T-cell (primary cell): ENCODE results near the gene WDR7. TPM values are rescaled to one million over a fixed set of nuclear protein-coding genes. Genes with fewer than 3 reads are reported as not detected.

Source experiments
- ATAC-seq, 4 experiments: fragments of 200-7000 bp in 3 of 4; fragments of 150-1000 bp in 1 of 4; cut with Tn5 transposase; replicated peaks in 1 of 4; 1 replicate in 3 of 4; 2 replicates in 1 of 4; pipeline ENCODE4 v1.10.0; 2021; ENCODE audit warnings: moderate library complexity in 3 of 4, mild to moderate bottlenecking in 2 of 4, moderate number of reproducible peaks in 1 of 4
- CTCF ChIA-PET, 2 donors: fragments of 300-600 bp; sonication (Branson Sonifier 250); formaldehyde crosslinking; loops; one replicate each; lab custom pipeline; 2022; ENCODE audit warnings: antibody characterized with exemption in 2 of 2; lab: Charles Lee
- POLR2A ChIA-PET, 2 donors: fragments of 300-600 bp; sonication (Branson Sonifier 250); formaldehyde crosslinking; loops; one replicate each; lab custom pipeline; 2022; ENCODE audit warnings: antibody characterized with exemption in 2 of 2; lab: Charles Lee
- DNase-seq, 35 experiments: peaks; one replicate each; pipeline versions ENCODE4 v3.0.0 to v3.0.0-alpha.2; 2013 to 2023
- H3K27ac ChIP-seq: one replicate; pipeline ENCODE4 v1.5.1; 2013; ENCODE audit warnings: low read length
- H3K27me3 ChIP-seq, 2 experiments: replicated peaks in 1 of 2; 1 replicate in 1 of 2; 2 replicates in 1 of 2; pipeline versions ENCODE4 v1.6.1 to v1.7.0; 2013; ENCODE audit warnings: low read length in 1 of 2, mixed read lengths in 1 of 2; ENCODE audit not compliant: control insufficient read depth in 2 of 2, insufficient read depth in 2 of 2; ENCODE audit errors: extremely low read depth in 1 of 2
- H3K36me3 ChIP-seq, 2 donors: 1 replicate in 1 of 2; 2 replicates in 1 of 2; pipeline versions ENCODE4 v1.6.1 to v1.7.0; 2013; ENCODE audit warnings: low read length in 1 of 2; ENCODE audit not compliant: control insufficient read depth in 2 of 2, insufficient read depth in 1 of 2; ENCODE audit errors: extremely low read depth in 1 of 2
- H3K4me1 ChIP-seq, 2 experiments: 1 replicate in 1 of 2; 2 replicates in 1 of 2; pipeline versions ENCODE4 v1.6.1 to v1.7.0; 2013; ENCODE audit warnings: low read length in 2 of 2, mixed read lengths in 1 of 2; ENCODE audit not compliant: insufficient read depth in 2 of 2, control insufficient read depth in 1 of 2; ENCODE audit errors: extremely low read depth in 1 of 2
- H3K4me3 ChIP-seq, 2 donors: 1 replicate in 1 of 2; 2 replicates in 1 of 2; pipeline versions ENCODE4 v1.5.1 to v1.7.0; 2013; ENCODE audit warnings: mild to moderate bottlenecking in 2 of 2, low read length in 1 of 2, moderate library complexity in 1 of 2; ENCODE audit not compliant: control insufficient read depth in 1 of 2; ENCODE audit errors: extremely low read depth in 1 of 2
- H3K9me3 ChIP-seq: 2 replicates; pipeline ENCODE4 v1.7.0; 2013
- H3K27ac Mint-ChIP-seq, 2 donors: one replicate each; pipeline ENCODE4 v1.8.0; 2020 to 2021; ENCODE audit warnings: mild to moderate bottlenecking in 2 of 2, mixed read lengths in 2 of 2
- H3K27me3 Mint-ChIP-seq, 2 donors: one replicate each; pipeline ENCODE4 v1.8.0; 2021 to 2022; ENCODE audit warnings: mixed read lengths in 2 of 2
- H3K36me3 Mint-ChIP-seq: one replicate; pipeline ENCODE4 v1.8.0; 2021; ENCODE audit warnings: mixed read lengths
- H3K4me1 Mint-ChIP-seq, 3 donors: one replicate each; pipeline ENCODE4 v1.8.0; 2020 to 2022; ENCODE audit warnings: mixed read lengths in 3 of 3, mild to moderate bottlenecking in 1 of 3
- H3K4me3 Mint-ChIP-seq, 3 donors: one replicate each; pipeline ENCODE4 v1.8.0; 2020 to 2022; ENCODE audit warnings: mild to moderate bottlenecking in 3 of 3, mixed read lengths in 3 of 3, moderate library complexity in 3 of 3
- H3K9me3 Mint-ChIP-seq, 3 donors: one replicate each; pipeline ENCODE4 v1.8.0; 2020 to 2022; ENCODE audit warnings: mixed read lengths in 3 of 3
- WGBS: methylation state at CpG from one replicate; pipeline ENCODE4 v1.1.5; 2013; ENCODE audit warnings: missing lambda C conversion rate; ENCODE audit not compliant: insufficient coverage; 5-methylcytosine and 5-hydroxymethylcytosine counted together
- total RNA-seq, 35 experiments: library from RNA in 6 of 35; stranded (reverse) in 6 of 35; fragments of 120-200 nt in 1 of 35; gene quantifications; one replicate each; pipeline versions ENCODE4 v1.2.1 to v1.2.4 and lab custom pipeline; 2013 to 2026

Gene WDR7
- total RNA-seq, 5 donors from 2014 or later (not counting 1 experiment from before 2014, with no cell fraction given): 35.9 to 65.6 (median 41.5) TPM

- ATAC-seq: no peak
- DNase-seq: no peak
- Histone ChIP-seq H3K9me3 (no peaks in the 10 kb centered on the region), H3K27me3 (no peaks in the 10 kb centered on the region), H3K36me3 (peaks cover 0 to 5% of the 10 kb centered on the region in 2 donors), H3K27ac (no peak overlapping the region), H3K4me1 (no peaks in the 10 kb centered on the region), H3K4me3 (no peak overlapping the region)
- CTCF ChIA-PET: no interaction called here
- no peaks in the 10 kb centered on the region for H3K27me3 Mint-ChIP-seq
- POLR2A ChIA-PET: no interaction called here
- peaks cover 53% of the 10 kb centered on the region for H3K36me3 Mint-ChIP-seq
- no peak overlapping the region for H3K27ac Mint-ChIP-seq
- peaks cover 2 to 6% (median 3%) of the 10 kb centered on the region in 3 donors for H3K9me3 Mint-ChIP-seq
- H3K4me3 Mint-ChIP-seq: no peak overlapping the region
- WGBS: no CpG with 5 or more reads among the region's 1 CpG
- peaks cover 0 to 1% (median 0%) of the 10 kb centered on the region in 3 donors for H3K4me1 Mint-ChIP-seq
Measured at GRCh38 chr18:56888978-56889377, 237.8 kb downstream of the WDR7 start.

DNA sequence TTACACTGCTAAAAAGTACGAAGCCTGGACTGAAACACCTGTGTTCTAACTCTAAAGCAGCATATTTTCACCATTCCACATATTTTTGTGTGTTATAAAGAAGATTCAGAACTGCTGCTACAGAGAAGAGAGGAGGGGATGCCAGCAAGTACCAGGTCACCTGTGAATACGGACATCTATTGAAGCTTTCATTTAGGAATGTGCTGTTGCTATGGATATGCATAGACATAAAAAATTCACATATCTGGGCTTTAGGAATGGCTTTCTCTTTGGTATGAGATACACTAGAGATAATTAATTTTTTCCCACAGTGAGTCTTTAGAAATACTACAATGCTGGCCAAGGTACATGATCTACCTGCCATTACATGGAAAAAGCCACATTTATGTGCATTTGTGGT lies 238.5 kb downstream of the WDR7 start:
- DNase-seq: no peak
- WGBS: no CpG with 5 or more reads among the region's 2 CpGs
- POLR2A ChIA-PET: no interaction called here
- Histone ChIP-seq H3K4me1 (no peaks in the 10 kb centered on the region), H3K4me3 (no peak overlapping the region), H3K27ac (no peak overlapping the region), H3K9me3 (no peaks in the 10 kb centered on the region), H3K36me3 (peaks cover 0 to 5% of the 10 kb centered on the region in 2 donors), H3K27me3 (no peaks in the 10 kb centered on the region)
- ATAC-seq: no peak
- H3K4me3 Mint-ChIP-seq: no peak overlapping the region
- H3K36me3 Mint-ChIP-seq: peaks cover 51% of the 10 kb centered on the region
- H3K4me1 Mint-ChIP-seq: peaks cover 0 to 1% (median 0%) of the 10 kb centered on the region in 3 donors
- H3K9me3 Mint-ChIP-seq: peaks cover 0 to 3% (median 2%) of the 10 kb centered on the region in 3 donors
- H3K27me3 Mint-ChIP-seq: no peaks in the 10 kb centered on the region
- H3K27ac Mint-ChIP-seq: no peak overlapping the region
- CTCF ChIA-PET: no interaction called here

- 100% methylated on average over 1 of the region's 1 CpG for WGBS
- no peaks in the 10 kb centered on the region for H3K9me3 ChIP-seq
- Mint-ChIP-seq H3K4me1 (peaks cover 0 to 1% (median 0%) of the 10 kb centered on the region in 3 donors), H3K4me3 (no peak overlapping the region), H3K27ac (no peak overlapping the region), H3K27me3 (no peaks in the 10 kb centered on the region), H3K36me3 (peaks cover 43% of the 10 kb centered on the region), H3K9me3 (peaks cover 0 to 3% (median 2%) of the 10 kb centered on the region in 3 donors)
- no peak overlapping the region for H3K27ac ChIP-seq
- ChIA-PET CTCF (no interaction called here), POLR2A (no interaction called here)
- no peak for DNase-seq
- H3K36me3 ChIP-seq: peaks cover 0 to 5% of the 10 kb centered on the region in 2 donors
- ATAC-seq: no peak
- no peaks in the 10 kb centered on the region for H3K27me3 ChIP-seq
- H3K4me3 ChIP-seq: no peak overlapping the region
- H3K4me1 ChIP-seq: no peaks in the 10 kb centered on the region
Measured at GRCh38 chr18:56890632-56891031, 239.5 kb downstream of the WDR7 start.

- H3K9me3 Mint-ChIP-seq: no peaks in the 10 kb centered on the region
- whole genome bisulfite sequencing: no CpG with 5 or more reads among the region's 3 CpGs
- H3K4me1 Mint-ChIP-seq: no peaks in the 10 kb centered on the region
- Histone ChIP-seq H3K9me3 (no peaks in the 10 kb centered on the region), H3K27me3 (no peaks in the 10 kb centered on the region), H3K4me1 (no peaks in the 10 kb centered on the region), H3K4me3 (no peak overlapping the region), H3K36me3 (peaks cover 0 to 5% of the 10 kb centered on the region in 2 donors), H3K27ac (no peak overlapping the region)
- H3K4me3 Mint-ChIP-seq: no peak overlapping the region
- ChIA-PET POLR2A (no interaction called here), CTCF (no interaction called here)
- H3K36me3 Mint-ChIP-seq: peaks cover 39% of the 10 kb centered on the region
- H3K27ac Mint-ChIP-seq: no peak overlapping the region
- no peak for DNase-seq
- no peaks in the 10 kb centered on the region for H3K27me3 Mint-ChIP-seq
- no peak for ATAC-seq
Measured at GRCh38 chr18:56891116-56891515, 240.0 kb downstream of the WDR7 start.

DNA sequence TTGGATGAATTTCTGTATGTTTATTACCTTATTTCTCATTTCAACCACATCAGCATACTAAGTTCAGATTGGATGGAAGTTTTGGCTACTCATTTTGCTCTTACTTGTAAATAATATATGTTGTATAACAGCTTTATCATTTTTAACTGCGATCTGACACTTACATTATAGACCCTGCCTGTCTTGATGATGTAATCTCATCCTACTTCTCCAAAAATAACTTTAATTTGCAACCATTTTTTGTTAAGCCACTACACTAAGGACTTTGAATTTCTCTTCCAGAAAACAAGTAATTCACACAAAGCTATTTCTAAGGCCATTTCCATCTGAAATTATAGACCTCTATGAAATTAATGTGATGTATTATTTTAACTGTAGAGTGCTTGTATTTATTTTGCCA lies 240.7 kb downstream of the WDR7 start:
- Mint-ChIP-seq H3K4me1 (no peaks in the 10 kb centered on the region), H3K4me3 (no peak overlapping the region), H3K9me3 (no peaks in the 10 kb centered on the region), H3K36me3 (peaks cover 33% of the 10 kb centered on the region), H3K27me3 (no peaks in the 10 kb centered on the region), H3K27ac (no peak overlapping the region)
- Histone ChIP-seq H3K27me3 (no peaks in the 10 kb centered on the region), H3K9me3 (no peaks in the 10 kb centered on the region), H3K4me1 (no peaks in the 10 kb centered on the region), H3K36me3 (peaks cover 0 to 5% of the 10 kb centered on the region in 2 donors), H3K27ac (no peak overlapping the region), H3K4me3 (no peak overlapping the region)
- ChIA-PET POLR2A (no interaction called here), CTCF (interaction anchor here in 1 of 2 donors (0.7 kb wide), 1 partner anchor 16 kb away, joined by 3 read pairs; no protein-coding TSS in a partner anchor)
- DNase-seq (no peak), ATAC-seq (no peak)
- no CpG with 5 or more reads among the region's 1 CpG for WGBS

GRCh38 chr18:56897122-56897521 lies 246.0 kb downstream of the WDR7 start:
- no peaks in the 10 kb centered on the region for H3K27me3 Mint-ChIP-seq
- H3K4me3 Mint-ChIP-seq: no peak overlapping the region
- Histone ChIP-seq H3K4me3 (no peak overlapping the region), H3K36me3 (peaks cover 0 to 2% of the 10 kb centered on the region in 2 donors), H3K27me3 (no peaks in the 10 kb centered on the region), H3K9me3 (no peaks in the 10 kb centered on the region), H3K27ac (no peak overlapping the region), H3K4me1 (peaks cover 0 to 4% of the 10 kb centered on the region in 2 experiments)
- peaks cover 21 to 24% (median 22%) of the 10 kb centered on the region in 3 donors for H3K4me1 Mint-ChIP-seq
- ATAC-seq: no peak
- DNase-seq: no peak
- H3K36me3 Mint-ChIP-seq: peaks cover 8% of the 10 kb centered on the region
- POLR2A ChIA-PET: interaction anchor here in 1 of 2 donors (0.6 kb wide), 1 partner anchor 265 kb away, joined by 3 read pairs; no protein-coding TSS in a partner anchor
- no CpG with 5 or more reads among the region's 2 CpGs for WGBS
- no peaks in the 10 kb centered on the region for H3K9me3 Mint-ChIP-seq
- CTCF ChIA-PET: no interaction called here
- no peak overlapping the region for H3K27ac Mint-ChIP-seq
